Endothelial cell of umbilical vein (primary cell): ENCODE data around the gene ZNF438. TPM values are rescaled to one million over a fixed set of nuclear protein-coding genes. Genes with fewer than 3 reads are reported as not detected.
"Not testable (repeated sequence)": the region's sequence is repeated elsewhere in the genome, so short reads cannot be mapped to it uniquely, and the experiment has no call there.

Source experiments
- BruUV-seq: library from RNA; stranded (reverse); fragments of 400-500 nt; replicated peaks from 2 replicates; lab custom pipeline; 2021; lab: Mats Ljungman, UMichigan
- CTCF ChIA-PET: fragments of 300-600, 350-600 bp; sonication (Branson Sonifier 250); formaldehyde crosslinking; loops from one replicate; lab custom pipeline; 2021; ENCODE audit warnings: antibody characterized with exemption, inconsistent platforms; lab: Charles Lee
- POLR2A ChIA-PET: fragments of 300-600, 350-600 bp; sonication (Branson Sonifier 250); formaldehyde crosslinking; loops from one replicate; lab custom pipeline; 2021; ENCODE audit warnings: antibody characterized with exemption, inconsistent platforms; lab: Charles Lee
- DNase-seq: peaks from one replicate; pipeline ENCODE4 v3.0.0-alpha.2; 2011; ENCODE audit warnings: low read depth, low spot score
- FAIRE-seq: peaks from 2 replicates; lab custom pipeline; 2011; peaks lifted over from hg19 to GRCh38; lab: Jason Lieb, UNC
- H2AFZ ChIP-seq: 2 replicates; pipeline ENCODE4 v1.6.0; 2012; ENCODE audit warnings: low read depth, low read length, control low read depth, inconsistent platforms
- H3K27ac ChIP-seq: 2 replicates; pipeline ENCODE4 v1.5.1; 2011; ENCODE audit warnings: low read depth, mild to moderate bottlenecking, control low read depth, low read length, moderate library complexity; ENCODE audit not compliant: insufficient read depth
- H3K27me3 ChIP-seq, 2 experiments: 2 replicates each; pipeline versions ENCODE4 v1.6.0 to v1.6.1; 2011; ENCODE audit warnings: low read length in 2 of 2, mixed read lengths in 1 of 2; ENCODE audit not compliant: control insufficient read depth in 2 of 2, insufficient read depth in 2 of 2
- H3K36me3 ChIP-seq, 2 experiments: 2 replicates in 1 of 2; 3 replicates in 1 of 2; pipeline ENCODE4 v1.5.1; 2011; ENCODE audit warnings: low read length in 2 of 2, mild to moderate bottlenecking in 1 of 2, moderate library complexity in 1 of 2; ENCODE audit not compliant: control insufficient read depth in 2 of 2, insufficient read depth in 2 of 2; ENCODE audit errors: extremely low read depth in 1 of 2
- H3K4me1 ChIP-seq: 3 replicates; pipeline ENCODE4 v1.5.1; 2011; ENCODE audit warnings: mild to moderate bottlenecking, low read length; ENCODE audit not compliant: control insufficient read depth, insufficient read depth; ENCODE audit errors: extremely low read depth
- H3K4me2 ChIP-seq: 2 replicates; pipeline ENCODE4 v1.6.1; 2011; ENCODE audit warnings: low read length, control low read depth, mixed read lengths; ENCODE audit not compliant: insufficient read depth
- H3K4me3 ChIP-seq, 3 experiments: fragments of 200-600 bp in 1 of 3; sonication (generic), shearing (Covaris generic) in 1 of 3; replicated peaks in 1 of 3; 2 replicates each; pipeline ENCODE4 v1.5.1; 2011 to 2016; ENCODE audit warnings: control low read depth in 3 of 3, low read length in 3 of 3, mild to moderate bottlenecking in 2 of 3, inconsistent platforms in 1 of 3, low read depth in 1 of 3, moderate library complexity in 1 of 3; ENCODE audit not compliant: insufficient read depth in 1 of 3
- H3K79me2 ChIP-seq: 2 replicates; pipeline ENCODE4 v1.6.0; 2012; ENCODE audit warnings: low read length, inconsistent platforms; ENCODE audit not compliant: control insufficient read depth, insufficient read depth
- H3K9ac ChIP-seq: replicated peaks from 2 replicates; pipeline ENCODE3; 2011; ENCODE audit warnings: low read length, control low read depth; ENCODE audit not compliant: insufficient read depth; ENCODE audit errors: extremely low read depth
- H3K9me1 ChIP-seq: replicated peaks from 3 replicates; pipeline ENCODE4 v1.6.0; 2011; ENCODE audit warnings: mild to moderate bottlenecking, low read length; ENCODE audit not compliant: control insufficient read depth, insufficient read depth; ENCODE audit errors: extremely low read depth
- H3K9me3 ChIP-seq: replicated peaks from 2 replicates; pipeline ENCODE4 v1.5.1; 2012; ENCODE audit warnings: low read length, inconsistent platforms; ENCODE audit not compliant: control insufficient read depth, insufficient read depth
- H4K20me1 ChIP-seq: replicated peaks from 2 replicates; pipeline ENCODE3; 2011; ENCODE audit warnings: mild to moderate bottlenecking, low read length; ENCODE audit not compliant: control insufficient read depth, insufficient read depth; ENCODE audit errors: extremely low read depth
- EZH2 ChIP-seq: IDR thresholded peaks from 2 replicates; pipeline ENCODE4 v1.6.1; 2012; ENCODE audit warnings: borderline replicate concordance, low read depth, mild to moderate bottlenecking, moderate library complexity, low read length, inconsistent platforms; ENCODE audit not compliant: severe bottlenecking
- FOS ChIP-seq: IDR thresholded peaks from 2 replicates; pipeline ENCODE4 v1.6.1; 2011; ENCODE audit warnings: mild to moderate bottlenecking, low read length, moderate library complexity, borderline replicate concordance; ENCODE audit not compliant: insufficient read depth
- JUN ChIP-seq: IDR thresholded peaks from 2 replicates; pipeline ENCODE4 v1.6.1; 2011; ENCODE audit warnings: borderline replicate concordance, low read depth; ENCODE audit not compliant: insufficient read length, insufficient read depth
- MYC ChIP-seq: IDR thresholded peaks from one replicate; pipeline ENCODE4 v1.6.1; 2011; ENCODE audit warnings: mild to moderate bottlenecking, low read depth, low read length
- POLR2AphosphoS5 ChIP-seq: IDR thresholded peaks from 2 replicates; pipeline ENCODE4 v1.6.1; 2012; ENCODE audit warnings: low read depth, mild to moderate bottlenecking, control low read depth, low read length, moderate library complexity; ENCODE audit not compliant: insufficient read depth
- dilution Hi-C: fragments of 300-500 bp; cut with MboI; formaldehyde crosslinking; loops from one replicate; pipeline ENCODE4 v1.15.0; 2019; ENCODE audit warnings: low sequenced_read_pairs; ENCODE audit not compliant: extremely low pct_ligation_motif_present
- intact Hi-C: fragments of 100-400 bp; cut with micrococcal nuclease; formaldehyde crosslinking; loops from one replicate; pipeline ENCODE4 v1.10.0; 2022
- polyA plus RNA-seq, 4 experiments: library from polyadenylated mRNA; depleted of rRNA in 3 of 4; stranded (reverse) in 3 of 4; unstranded in 1 of 4; fragments of >200 nt; gene quantifications; 2 replicates each; pipeline versions ENCODE4 v1.2.1 to v1.2.3, GENCODE V29; 2011 to 2012; ENCODE audit warnings: missing spikeins in 1 of 4
- total RNA-seq: library from RNA; stranded (reverse); gene quantifications from 2 replicates; pipeline ENCODE4 v1.2.3, GENCODE V29; 2021

The ZNF438 gene
- total and polyA plus RNA-seq, 2 donors (not counting 3 experiments of a cell fraction or from before 2014, with no cell fraction given) = 7.2 to 15.1 TPM

GRCh38 chr10:30984563-30985328, 46.9 kb downstream of the ZNF438 start:
- Histone ChIP-seq H3K27me3 (no peaks in the 10 kb centered on the region), H3K9me1 (no peaks in the 10 kb centered on the region), H3K4me3 (peak overlapping the region in 1 of 3 experiments; percentile 26), H3K36me3 (peaks cover 0 to 4% of the 10 kb centered on the region in 2 experiments), H3K4me1 (peaks cover 61% of the 10 kb centered on the region), H3K79me2 (peaks cover 16% of the 10 kb centered on the region), H3K9me3 (no peaks in the 10 kb centered on the region), H3K27ac (peak overlapping the region; percentile 93), H4K20me1 (no peaks in the 10 kb centered on the region), H3K9ac (peak overlapping the region; percentile 81), H2AFZ (no peak overlapping the region), H3K4me2 (peak overlapping the region; percentile 91)
- intact Hi-C loops = loop anchor here (1.0 to 2.0 kb wide), 6 partner anchors 15 to 336 kb away; partner anchors contain the start of gene ZNF438
- dilution Hi-C loops = no loop called here
- BruUV-seq = TSS peak; percentile 92
- CTCF ChIA-PET = interaction anchor here (0.8 to 2.2 kb wide), 8 partner anchors 9 to 442 kb away, joined by 3 to 16 read pairs (median 5); partner anchors contain the start of gene ZNF438
- no peak for TF ChIP-seq MYC
- TF ChIP-seq EZH2 = no peak
- peak; percentile 80 for TF ChIP-seq JUN
- peak; percentile 74 for TF ChIP-seq FOS
- peak; percentile 49 for TF ChIP-seq POLR2AphosphoS5
- peak; percentile 33 for FAIRE-seq
- POLR2A ChIA-PET = interaction anchor here (0.6 to 1.3 kb wide), 3 partner anchors 10 to 20 kb away, joined by 3 to 6 read pairs (median 5); no protein-coding TSS in a partner anchor
- DNase-seq = peak; percentile 74

DNA sequence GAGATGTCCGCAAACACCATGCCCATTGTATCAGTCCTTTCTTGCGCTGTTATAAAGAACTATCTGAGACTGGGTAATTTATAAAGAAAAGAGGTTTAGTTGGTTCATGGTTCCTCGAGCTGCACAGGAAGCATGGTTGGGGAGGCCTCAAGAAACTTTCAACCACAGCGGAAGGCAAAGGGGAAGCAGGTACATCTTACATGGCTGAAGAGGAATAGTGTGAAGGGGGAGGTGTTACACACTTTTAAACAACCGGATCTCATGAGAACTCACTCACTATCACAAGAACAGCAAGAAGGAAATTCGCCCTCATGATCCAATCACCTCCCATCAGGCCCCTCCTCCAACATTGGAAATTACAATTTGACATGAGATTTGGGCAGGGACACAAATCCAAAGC, 48.5 kb downstream of the ZNF438 start:
- BruUV-seq, H3K9ac ChIP-seq, dilution Hi-C loops, DNase-seq, H4K20me1 ChIP-seq, H3K9me3 ChIP-seq, H3K4me3 ChIP-seq, FAIRE-seq, H2AFZ ChIP-seq, H3K36me3 ChIP-seq, CTCF ChIA-PET, H3K27me3 ChIP-seq, POLR2A ChIA-PET, intact Hi-C loops, H3K9me1 ChIP-seq: not testable (repeated sequence)
- Histone ChIP-seq H3K4me2 (peak overlapping the region; percentile 91), H3K4me1 (peaks cover 52% of the 10 kb centered on the region), H3K27ac (peak overlapping the region; percentile 93), H3K79me2 (peaks cover 11% of the 10 kb centered on the region)
